ENCODE measurements around the gene DCTN3.
"Not testable (repeated sequence)": the region's sequence is repeated elsewhere in the genome, so short reads cannot be mapped to it uniquely, and the experiment has no call there.

Gene DCTN3

DNA sequence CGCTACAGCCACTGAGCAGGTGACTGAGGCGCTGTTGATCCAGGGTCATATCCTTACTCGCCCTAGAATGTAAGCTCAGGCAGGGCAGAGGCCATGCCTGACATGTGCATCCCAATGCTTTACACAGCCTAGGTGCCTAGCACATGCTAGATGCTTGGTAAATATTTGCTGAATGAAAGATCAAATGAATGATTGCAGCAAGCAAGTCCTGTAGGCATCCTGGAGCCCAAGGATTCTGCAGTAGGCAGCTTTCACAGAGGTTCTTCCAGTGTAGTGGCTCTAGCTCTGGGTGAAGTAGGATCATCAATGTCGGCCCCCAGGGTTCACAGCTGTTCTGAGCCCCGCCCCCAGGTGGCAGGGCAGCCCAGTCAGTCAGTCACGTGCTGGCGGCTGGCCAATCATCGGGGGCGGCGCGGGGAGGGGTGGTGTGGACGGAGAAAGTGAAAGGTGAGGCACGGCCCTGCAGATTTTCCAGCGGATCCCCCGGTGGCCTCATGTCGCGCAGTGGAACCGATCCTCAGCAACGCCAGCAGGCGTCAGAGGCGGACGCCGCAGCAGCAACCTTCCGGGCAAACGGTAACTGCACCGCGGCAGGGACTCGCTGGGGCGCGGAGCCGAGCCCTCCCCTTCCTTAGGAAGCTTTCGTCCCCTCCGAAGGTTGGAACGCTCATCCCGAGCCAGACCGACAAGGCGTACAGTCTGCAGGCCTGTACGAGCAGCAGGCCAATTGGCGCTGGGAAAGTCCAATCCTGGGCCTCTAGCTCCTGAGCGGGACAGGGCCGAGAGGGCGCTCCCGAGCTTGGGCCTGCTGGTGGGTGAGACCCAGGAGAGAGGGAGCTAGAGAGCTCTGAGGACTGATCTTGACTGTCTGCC lies 26.2 kb upstream of the DCTN3 start, which contains the start of gene GALT:
Gene GALT, plus strand, starts transcription at position 465 of the 873 bp plus-strand sequence. Its CDS starts 30 bp downstream, at position 495.
- peak; percentile 98 to 99 for DNase-seq

DNA sequence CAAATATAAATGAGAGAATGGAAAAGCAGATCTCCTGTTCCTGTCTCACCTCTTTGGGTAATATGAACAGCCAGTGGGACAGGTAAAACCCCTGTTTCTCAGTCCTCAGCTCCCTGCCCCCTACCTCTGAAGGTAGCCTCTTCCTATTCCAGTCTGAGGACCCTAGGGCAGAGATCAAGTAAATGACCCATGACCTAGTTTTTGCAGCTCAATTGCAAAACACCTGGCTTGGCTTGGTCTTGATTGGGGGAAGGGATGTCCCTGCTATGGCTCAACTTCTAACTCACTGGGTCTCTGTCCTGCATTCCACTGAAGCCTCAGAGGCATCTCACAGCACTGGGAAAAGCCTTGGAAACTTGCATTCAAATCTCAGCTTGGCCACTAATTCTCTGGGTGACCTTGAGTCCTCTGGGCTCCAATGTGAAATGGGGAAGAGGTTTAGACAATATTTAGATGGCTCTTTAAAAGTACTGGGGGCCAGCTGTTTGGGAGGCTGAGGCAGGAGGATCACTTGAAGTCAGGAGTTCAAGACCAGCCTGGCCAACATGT lies 24.5 kb upstream of the DCTN3 start:
- no peak for DNase-seq

DNA sequence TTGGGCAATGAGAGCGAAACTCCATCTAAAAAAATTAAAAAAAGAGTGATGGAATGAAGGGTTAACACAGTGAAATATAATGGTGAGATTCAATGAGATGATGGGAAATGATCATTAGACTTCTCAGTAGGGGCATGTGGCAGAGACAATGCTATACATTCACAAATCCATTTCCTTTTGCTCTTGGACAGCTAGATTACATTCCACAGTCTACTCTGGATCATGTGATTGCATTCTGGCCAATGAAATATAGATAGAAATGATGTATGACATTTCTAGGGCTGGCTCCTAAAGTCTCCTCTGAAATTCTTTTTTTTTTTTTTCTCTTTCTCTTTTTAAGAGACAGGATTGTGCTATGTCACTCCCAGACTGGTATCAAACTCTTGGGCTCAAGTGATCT lies 22.4 kb upstream of the DCTN3 start:
- no peak for DNase-seq

- DNase-seq: not testable (repeated sequence)
Measured at GRCh38 chr9:34639322-34639721, 19.0 kb upstream of the DCTN3 start.

DNA sequence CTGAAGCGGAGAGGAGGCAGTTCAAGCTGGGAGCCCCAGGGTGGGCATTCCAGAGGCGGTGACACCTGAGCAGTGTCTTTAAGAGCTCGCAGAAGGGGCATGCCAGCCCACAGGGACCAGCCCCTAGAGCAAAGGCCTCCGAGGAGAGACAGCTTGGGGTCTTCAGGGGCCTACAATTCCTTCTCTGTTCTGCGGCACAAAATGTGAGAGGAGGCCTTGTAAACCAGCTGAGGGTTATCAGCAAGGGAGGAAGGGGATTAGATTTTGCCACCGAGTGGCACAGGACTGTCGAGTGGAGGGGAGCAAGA lies 17.8 kb upstream of the DCTN3 start:
- DNase-seq: no peak

GRCh38 chr9:34637356-34638137 lies 17.3 kb upstream of the DCTN3 start, which contains the start of gene SIGMAR1:
Gene SIGMAR1, minus strand, starts transcription at chr9:34637787. Its CDS starts 90 bp downstream, at chr9:34637697.
- DNase-seq: peak; percentile 90 to 92

DNA sequence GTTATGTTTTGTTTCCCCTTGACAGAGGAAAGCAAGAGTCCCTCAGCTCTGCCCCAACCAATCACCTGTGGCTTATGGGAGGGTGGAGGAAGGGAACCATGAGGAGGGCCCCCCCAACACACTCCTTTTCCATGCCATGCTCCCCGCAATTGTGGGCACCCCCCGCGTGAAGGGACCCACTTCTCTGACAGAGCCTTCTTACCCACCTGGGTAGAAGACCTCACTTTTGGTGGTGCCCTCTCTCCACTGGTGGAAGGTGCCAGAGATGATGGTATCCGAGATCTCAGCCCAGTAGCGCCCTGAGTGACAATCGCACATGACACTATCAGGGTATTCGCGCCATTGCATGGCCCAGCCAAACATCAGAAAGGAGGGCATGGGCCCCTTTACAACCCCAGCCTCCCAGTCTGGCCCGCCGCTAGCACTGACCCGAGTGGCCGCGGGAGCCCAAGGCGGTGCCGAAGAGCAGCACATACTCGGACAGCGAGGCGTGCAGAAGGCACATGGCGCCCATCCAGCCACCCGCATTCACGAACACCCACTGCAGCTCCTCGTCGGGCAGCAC lies 16.6 kb upstream of the DCTN3 start:
- DNase-seq: peak in 1 of 2 donors; percentile 14

- DNase-seq: no peak
Measured at GRCh38 chr9:34635556-34635955, 15.3 kb upstream of the DCTN3 start.

GRCh38 chr9:34634551-34635248 lies 14.4 kb upstream of the DCTN3 start:
- no peak for DNase-seq

- DNase-seq: peak; percentile 68 to 72
Measured at GRCh38 chr9:34633851-34634550, 13.7 kb upstream of the DCTN3 start.

DNA sequence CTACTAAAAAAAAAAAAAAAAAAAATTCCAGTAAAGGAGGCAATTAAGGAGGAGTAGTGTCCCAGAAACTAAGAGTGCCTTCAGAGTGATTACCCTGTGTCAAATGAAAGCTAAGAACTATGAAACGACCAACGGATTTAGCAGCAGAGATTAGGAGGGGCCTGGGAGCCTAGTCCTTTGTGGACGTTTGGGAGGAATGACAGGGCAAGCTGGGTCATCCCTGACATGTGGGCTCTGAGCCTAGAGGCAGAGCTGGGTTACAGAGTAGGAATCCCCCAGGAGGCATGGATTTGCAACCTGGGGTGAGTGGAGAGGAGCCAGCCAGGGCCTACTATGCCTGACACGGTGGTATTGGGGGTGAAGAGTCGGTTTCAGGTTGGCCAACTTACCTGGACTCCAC lies 12.9 kb upstream of the DCTN3 start:
- no peak for DNase-seq

DNA sequence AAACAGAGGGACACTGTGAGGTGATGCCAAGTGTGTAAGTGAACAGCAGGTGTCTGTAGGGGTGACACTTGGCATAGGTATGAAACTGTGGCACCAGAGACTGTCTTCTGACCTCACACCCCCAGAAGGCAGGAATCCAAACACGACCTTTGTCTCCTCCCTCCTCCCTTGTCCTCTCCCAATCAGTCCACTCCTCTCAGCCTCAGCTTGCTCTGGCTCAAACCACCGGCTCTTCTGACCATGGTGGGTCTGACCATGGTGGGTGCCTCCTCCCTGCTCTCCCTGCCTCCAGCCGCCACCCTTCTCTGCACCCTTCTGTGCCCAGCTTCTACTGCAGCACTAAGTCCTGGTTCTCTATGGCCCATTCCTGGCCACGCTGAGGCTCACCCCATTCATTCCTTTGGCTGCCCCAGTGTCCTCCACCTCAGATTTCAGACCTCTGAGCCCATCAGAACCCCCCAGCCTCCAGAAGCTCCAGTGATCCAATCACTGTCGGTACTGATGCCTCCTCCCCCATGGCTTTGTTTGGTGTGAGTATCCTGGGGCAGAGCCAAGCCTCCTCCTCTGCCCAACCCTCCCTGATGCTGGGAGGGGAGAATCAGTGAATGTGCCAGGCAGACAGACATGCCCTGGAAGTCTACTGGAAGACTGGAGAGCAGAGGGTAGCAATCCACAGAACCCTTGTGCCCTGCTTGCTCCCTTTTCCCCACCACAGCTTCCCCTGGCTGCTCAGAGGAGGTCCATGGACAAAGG lies 10.3 kb upstream of the DCTN3 start:
- DNase-seq: no peak

DNA sequence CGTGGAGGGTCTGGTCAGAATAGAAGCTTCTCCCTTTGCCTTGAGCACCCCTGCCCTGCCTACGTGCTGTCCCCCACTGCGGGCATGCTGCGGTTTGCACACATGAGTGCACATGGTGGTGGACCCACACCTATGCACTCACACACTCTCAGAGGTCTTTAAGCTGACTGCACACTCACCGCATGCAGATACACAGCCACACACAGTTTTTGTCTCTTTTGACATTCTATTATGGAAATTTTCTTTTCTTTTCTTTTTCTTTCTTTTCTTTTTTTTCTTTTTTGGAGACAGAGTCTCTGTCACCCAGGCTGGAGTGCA lies 9.2 kb upstream of the DCTN3 start:
- DNase-seq: no peak

- DNase-seq: peak in 1 of 2 donors; percentile 41
Measured at GRCh38 chr9:34628656-34629490, 8.6 kb upstream of the DCTN3 start, which contains the start of gene ARID3C. Gene ARID3C, minus strand, starts transcription at chr9:34629066. Its CDS starts 1,052 bp downstream, at chr9:34628014.

- no peak for DNase-seq
Measured at GRCh38 chr9:34627716-34628655, 7.7 kb upstream of the DCTN3 start.

- no peak for DNase-seq
Measured at GRCh38 chr9:34625186-34625486, 4.8 kb upstream of the DCTN3 start.

DNA sequence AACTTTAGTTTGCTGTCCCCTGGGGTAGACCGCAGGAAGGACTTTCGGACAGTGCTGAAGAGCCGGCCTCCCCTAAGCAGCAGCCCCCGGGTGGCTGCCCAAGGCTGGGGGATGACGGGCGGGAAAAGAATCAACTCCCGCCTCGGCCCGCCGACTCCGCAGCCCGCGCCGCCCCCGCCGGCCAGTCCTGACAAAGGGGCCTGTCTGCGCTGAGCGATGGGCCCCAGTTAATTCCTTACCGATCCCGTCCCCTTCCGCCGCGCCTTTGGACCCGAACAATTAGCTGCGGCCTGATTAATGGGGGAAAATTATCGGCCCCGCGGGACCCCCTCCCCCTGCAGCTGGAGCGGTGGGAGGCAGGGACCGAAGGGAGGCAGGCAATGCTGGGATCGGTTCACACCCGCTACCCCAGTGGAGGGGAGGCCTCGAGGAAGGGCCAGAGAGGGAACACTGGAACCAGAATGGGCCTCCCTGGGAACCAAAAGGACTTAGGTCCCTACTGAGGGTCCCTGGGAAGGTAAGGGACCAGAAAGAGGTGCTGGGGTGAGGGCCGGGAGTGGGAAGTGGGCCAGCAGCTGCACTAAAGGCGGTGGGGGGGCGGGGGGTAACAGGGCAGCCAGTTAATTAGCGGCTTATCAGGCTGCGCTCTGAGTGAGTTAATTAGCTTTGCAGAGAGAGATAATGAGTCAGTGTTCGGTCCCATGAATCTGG lies 4.3 kb upstream of the DCTN3 start:
- DNase-seq: no peak

DNA sequence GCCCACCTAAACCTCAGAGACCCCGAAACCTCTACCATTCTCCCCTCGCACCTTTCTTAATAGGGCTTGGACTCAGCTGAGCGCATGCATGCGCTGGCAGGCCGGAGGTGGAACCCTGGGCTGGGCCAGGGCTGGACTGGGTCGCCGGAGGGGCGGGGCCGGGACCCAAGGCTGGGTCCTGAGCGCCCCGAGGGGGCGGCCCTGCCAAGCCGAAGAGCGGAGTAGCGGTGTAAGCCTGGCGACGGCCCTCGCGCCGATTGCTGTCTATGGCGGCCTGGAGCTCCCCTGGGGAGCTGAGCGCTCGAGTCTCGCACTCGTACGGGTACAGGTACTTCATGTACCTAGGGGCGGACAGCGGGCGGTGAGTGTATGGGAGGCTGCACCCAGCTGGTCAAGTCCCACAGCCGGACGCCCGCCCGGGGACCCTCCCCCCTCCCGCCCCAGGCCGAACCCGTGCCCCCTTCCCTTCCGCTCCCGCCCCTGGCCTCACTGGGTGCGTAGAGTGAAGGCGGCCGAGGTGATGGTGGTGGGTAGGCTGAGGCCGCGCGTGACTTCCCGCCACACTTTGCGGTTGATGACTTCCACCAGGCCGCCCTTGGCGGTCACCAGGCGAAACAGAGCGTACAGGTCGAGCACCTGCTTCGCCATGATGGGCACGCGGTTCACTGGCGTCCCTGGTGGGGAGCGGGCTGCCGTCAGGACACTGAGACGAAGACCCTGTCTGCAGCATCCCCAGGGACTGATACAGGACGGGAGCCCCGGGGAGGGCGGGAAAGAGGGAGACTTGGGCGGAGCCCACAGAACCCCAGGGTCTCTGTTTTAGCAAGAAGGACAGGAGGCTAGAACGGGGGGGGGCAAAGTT lies 3.3 kb upstream of the DCTN3 start:
- no peak for DNase-seq
